ENCODE results near the gene TBC1D13.

GRCh38 chr9:128743421-128743820 lies 43.6 kb upstream of the TBC1D13 start:
- TF ChIP-seq CTCF (IDR thresholded peaks at IDR 0.05) (no peak), POLR2A (IDR thresholded peaks at IDR 0.05) (no peak)

All from ovary (tissue), 3 donors.